ENCODE data around the gene LGALS3. TPM values are rescaled to one million over a fixed set of nuclear protein-coding genes. Genes with fewer than 3 reads are reported as not detected.

The LGALS3 gene
- total RNA-seq, 1 donor: 368 TPM

- Histone ChIP-seq H3K27me3 (ENCODE audit: insufficient read depth, low read length) (no peaks in the 10 kb centered on the region), H3K4me1 (ENCODE audit: insufficient read depth, low read length) (peaks cover 27% of the 10 kb centered on the region), H3K79me2 (ENCODE audit: insufficient read depth, low read length) (no peaks in the 10 kb centered on the region), H3K36me3 (ENCODE audit: insufficient read depth, low read length) (no peaks in the 10 kb centered on the region), H3K9me3 (ENCODE audit: low read depth, low read length) (no peaks in the 10 kb centered on the region), H3K27ac (ENCODE audit: low read depth, low read length) (peak overlapping the region; percentile 96), H3K4me2 (ENCODE audit: insufficient read depth, low read length) (peak overlapping the region; percentile 47), H4K20me1 (ENCODE audit: insufficient read depth, low read length) (no peaks in the 10 kb centered on the region), H2AFZ (ENCODE audit: low read length) (peak overlapping the region; percentile 52), H3K4me3 (ENCODE audit: insufficient read depth, low read length) (no peak overlapping the region)
- no peak for TF ChIP-seq CTCF (IDR thresholded peaks at IDR 0.05; ENCODE audit: extremely low read depth, low read depth, low read length)
- peak; percentile 84 for DNase-seq (ENCODE audit: insufficient read length, low spot score, missing footprints)
Measured at GRCh38 chr14:55102141-55102621, 26.9 kb upstream of the LGALS3 start.

GRCh38 chr14:55103005-55103640, 25.9 kb upstream of the LGALS3 start:
- Histone ChIP-seq H3K27me3 (ENCODE audit: insufficient read depth, low read length) (no peaks in the 10 kb centered on the region), H3K79me2 (ENCODE audit: insufficient read depth, low read length) (no peaks in the 10 kb centered on the region), H3K4me2 (ENCODE audit: insufficient read depth, low read length) (peak overlapping the region; percentile 47), H3K27ac (ENCODE audit: low read depth, low read length) (peak overlapping the region; percentile 96), H3K36me3 (ENCODE audit: insufficient read depth, low read length) (no peaks in the 10 kb centered on the region), H3K4me3 (ENCODE audit: insufficient read depth, low read length) (no peak overlapping the region), H4K20me1 (ENCODE audit: insufficient read depth, low read length) (no peaks in the 10 kb centered on the region), H3K4me1 (ENCODE audit: insufficient read depth, low read length) (peaks cover 34% of the 10 kb centered on the region), H3K9me3 (ENCODE audit: low read depth, low read length) (no peaks in the 10 kb centered on the region), H2AFZ (ENCODE audit: low read length) (peak overlapping the region; percentile 53)
- TF ChIP-seq CTCF (IDR thresholded peaks at IDR 0.05; ENCODE audit: extremely low read depth, low read depth, low read length): no peak
- peak; percentile 85 for DNase-seq (ENCODE audit: insufficient read length, low spot score, missing footprints)

- Histone ChIP-seq H3K9me3 (ENCODE audit: low read depth, low read length) (no peaks in the 10 kb centered on the region), H3K4me3 (ENCODE audit: insufficient read depth, low read length) (no peak overlapping the region), H2AFZ (ENCODE audit: low read length) (peak overlapping the region; percentile 53), H4K20me1 (ENCODE audit: insufficient read depth, low read length) (no peaks in the 10 kb centered on the region), H3K27me3 (ENCODE audit: insufficient read depth, low read length) (no peaks in the 10 kb centered on the region), H3K36me3 (ENCODE audit: insufficient read depth, low read length) (no peaks in the 10 kb centered on the region), H3K27ac (ENCODE audit: low read depth, low read length) (peak overlapping the region; percentile 96), H3K79me2 (ENCODE audit: insufficient read depth, low read length) (no peaks in the 10 kb centered on the region), H3K4me1 (ENCODE audit: insufficient read depth, low read length) (peaks cover 43% of the 10 kb centered on the region), H3K4me2 (ENCODE audit: insufficient read depth, low read length) (peak overlapping the region; percentile 47)
- no peak for DNase-seq (ENCODE audit: insufficient read length, low spot score, missing footprints)
- no peak for TF ChIP-seq CTCF (IDR thresholded peaks at IDR 0.05; ENCODE audit: extremely low read depth, low read depth, low read length)
Measured at GRCh38 chr14:55103971-55104954, 24.8 kb upstream of the LGALS3 start.

GRCh38 chr14:55105991-55106390, 23.1 kb upstream of the LGALS3 start:
- Histone ChIP-seq H3K36me3 (ENCODE audit: insufficient read depth, low read length) (no peaks in the 10 kb centered on the region), H3K4me1 (ENCODE audit: insufficient read depth, low read length) (peaks cover 43% of the 10 kb centered on the region), H3K79me2 (ENCODE audit: insufficient read depth, low read length) (no peaks in the 10 kb centered on the region), H3K4me3 (ENCODE audit: insufficient read depth, low read length) (no peak overlapping the region), H4K20me1 (ENCODE audit: insufficient read depth, low read length) (no peaks in the 10 kb centered on the region), H3K27me3 (ENCODE audit: insufficient read depth, low read length) (no peaks in the 10 kb centered on the region), H3K4me2 (ENCODE audit: insufficient read depth, low read length) (no peak overlapping the region), H3K9me3 (ENCODE audit: low read depth, low read length) (no peaks in the 10 kb centered on the region), H2AFZ (ENCODE audit: low read length) (no peak overlapping the region), H3K27ac (ENCODE audit: low read depth, low read length) (no peak overlapping the region)
- no peak for DNase-seq (ENCODE audit: insufficient read length, low spot score, missing footprints)
- no peak for TF ChIP-seq CTCF (IDR thresholded peaks at IDR 0.05; ENCODE audit: extremely low read depth, low read depth, low read length)
